SH-SY5Y (cell line): Measurements from ENCODE around the gene OR52K2.

ENCODE experiments used
- GATA2 ChIP-seq: IDR thresholded peaks from 2 replicates; pipeline ENCODE4 v1.6.1; 2011; ENCODE audit warnings: mild to moderate bottlenecking, low read depth, low read length
- GATA3 ChIP-seq: IDR thresholded peaks from 2 replicates; pipeline ENCODE4 v1.6.1; 2011; ENCODE audit warnings: low read depth, mild to moderate bottlenecking, low read length, moderate library complexity

- TF ChIP-seq GATA3: no peak
- no peak for TF ChIP-seq GATA2
These were observed 44.4 kb downstream of the OR52K2 start for GRCh38 chr11:4493480-4493818.
